GM19023 (cell line): Measurements from ENCODE around the gene PTPRD.

Source experiments
- ATAC-seq: cut with Tn5 transposase; IDR thresholded peaks from one replicate; pipeline ENCODE4 v1.9.1; 2021; ENCODE audit warnings: mild to moderate bottlenecking, moderate library complexity; ENCODE audit not compliant: unreplicated experiment

Gene PTPRD

GRCh38 chr9:8637626-8638025 lies 1975.2 kb downstream of the PTPRD start:
- no peak for ATAC-seq

- no peak for ATAC-seq
Observed at GRCh38 chr9:8633784-8634183, 1979.0 kb downstream of the PTPRD start.

DNA sequence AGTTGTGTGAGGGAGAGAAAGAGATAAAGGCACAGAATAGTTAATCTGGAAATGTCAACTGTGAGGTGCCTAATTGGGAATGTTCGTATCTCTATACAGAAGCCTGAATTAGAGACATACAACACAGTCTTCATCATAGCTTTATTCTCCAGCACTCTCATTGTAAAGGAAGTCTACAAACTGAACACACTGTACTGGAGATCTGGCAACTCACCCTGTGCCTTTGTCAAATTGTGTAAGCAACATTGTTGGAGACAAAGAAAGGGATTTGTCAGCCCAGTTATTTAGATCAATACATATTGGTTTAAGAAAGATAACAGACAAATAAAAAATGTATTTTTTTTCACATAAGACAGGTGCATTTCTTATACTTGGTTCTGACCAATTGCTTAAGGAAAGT lies 1980.3 kb downstream of the PTPRD start:
- ATAC-seq: no peak

- no peak for ATAC-seq
Observed at GRCh38 chr9:8628791-8629190, 1984.0 kb downstream of the PTPRD start.

DNA sequence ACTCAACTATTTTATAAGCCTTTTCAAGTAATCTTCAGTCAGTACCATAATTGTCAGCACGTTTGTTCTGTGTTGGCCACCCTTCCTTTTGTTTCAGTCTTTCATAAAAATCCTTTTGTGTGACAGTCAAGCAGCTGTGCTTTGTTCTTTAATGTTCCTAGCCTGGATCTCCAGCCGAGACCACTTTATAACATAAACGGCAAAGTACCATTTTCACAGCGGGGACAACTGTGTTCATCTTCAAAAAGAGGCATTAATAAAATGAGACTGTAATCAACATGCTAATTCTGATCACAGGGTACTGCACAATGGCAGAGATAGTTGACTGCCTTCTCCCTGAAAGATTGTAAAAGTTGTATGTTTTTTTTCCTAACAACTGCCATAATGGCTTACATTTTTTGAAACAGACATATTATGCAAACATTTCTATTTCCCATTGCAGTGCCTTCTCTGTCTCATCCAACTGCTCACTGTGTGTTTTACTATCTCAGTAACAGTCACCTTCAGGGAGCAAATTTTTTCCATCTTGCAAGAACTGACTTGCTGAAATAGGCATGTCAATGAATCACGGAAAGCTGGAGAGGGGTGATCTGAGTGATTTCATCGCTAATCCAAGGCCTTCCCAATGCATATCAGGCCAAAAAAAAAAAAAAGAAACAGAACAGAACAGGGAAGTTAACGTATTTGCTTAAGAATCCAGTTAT lies 1984.7 kb downstream of the PTPRD start:
- ATAC-seq: no peak

GRCh38 chr9:8622871-8623270 lies 1989.9 kb downstream of the PTPRD start:
- ATAC-seq: no peak

DNA sequence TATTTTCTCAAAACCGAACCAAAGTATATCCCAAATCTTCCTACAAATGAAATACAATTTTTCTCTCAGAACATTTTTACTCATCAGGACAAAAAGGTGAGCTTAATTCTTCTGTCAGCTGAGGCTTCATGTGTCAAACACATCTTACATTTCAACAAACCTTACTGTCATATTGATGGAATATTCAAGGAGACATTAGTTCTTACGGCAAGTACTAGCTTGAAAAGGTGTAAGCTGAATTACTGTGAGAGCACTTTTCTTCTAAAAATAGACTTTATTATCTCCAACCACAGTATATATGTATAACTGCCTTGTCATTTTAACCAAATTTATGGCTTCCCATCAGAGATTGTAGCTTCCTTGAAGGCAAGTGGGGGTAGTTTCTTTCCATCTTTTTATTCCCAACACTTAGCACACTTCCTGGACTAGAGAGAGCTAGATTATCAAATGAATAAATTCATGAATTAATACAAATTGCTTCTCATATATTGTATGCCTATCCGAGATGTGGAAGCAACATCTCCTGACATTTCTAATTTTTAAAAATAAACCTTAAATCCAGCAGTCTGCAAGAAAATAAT lies 1990.5 kb downstream of the PTPRD start:
- no peak for ATAC-seq

DNA sequence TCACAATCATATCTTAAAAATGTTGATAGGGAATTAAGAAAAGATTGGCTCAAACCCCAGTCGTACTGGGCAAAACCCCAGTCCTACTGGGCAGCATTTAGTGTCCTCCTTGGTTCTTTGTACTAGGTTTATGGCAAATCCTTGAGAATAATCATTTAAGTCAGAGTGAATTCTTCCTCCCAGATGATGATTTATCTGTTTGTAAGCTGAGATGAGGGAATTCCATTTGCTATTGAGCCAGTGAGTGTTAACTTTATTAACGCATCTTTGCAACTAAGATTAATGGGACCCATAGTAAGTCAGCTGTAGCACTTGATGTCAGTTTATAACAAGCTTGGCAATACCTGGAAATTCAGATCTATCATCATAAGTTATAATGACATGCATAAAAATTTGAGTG lies 1991.4 kb downstream of the PTPRD start:
- ATAC-seq: no peak

DNA sequence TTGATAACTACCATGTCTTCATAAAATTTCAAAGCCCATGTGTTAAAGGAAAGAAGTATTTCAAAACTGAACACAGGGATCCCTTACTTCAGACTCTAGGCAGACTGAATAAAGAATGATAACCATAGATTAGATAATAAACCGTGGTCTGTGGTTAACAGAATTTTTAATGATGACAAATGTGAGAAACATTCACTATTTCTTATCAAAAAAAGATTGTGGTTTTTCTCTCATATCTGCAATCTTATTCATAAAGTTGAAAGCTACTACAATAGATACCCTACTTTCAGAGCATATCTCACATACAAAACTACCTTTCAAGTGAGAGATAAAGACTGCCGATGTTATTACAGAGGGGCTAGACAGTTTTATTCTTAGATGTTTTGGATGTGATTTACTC lies 1996.4 kb downstream of the PTPRD start:
- ATAC-seq: no peak

DNA sequence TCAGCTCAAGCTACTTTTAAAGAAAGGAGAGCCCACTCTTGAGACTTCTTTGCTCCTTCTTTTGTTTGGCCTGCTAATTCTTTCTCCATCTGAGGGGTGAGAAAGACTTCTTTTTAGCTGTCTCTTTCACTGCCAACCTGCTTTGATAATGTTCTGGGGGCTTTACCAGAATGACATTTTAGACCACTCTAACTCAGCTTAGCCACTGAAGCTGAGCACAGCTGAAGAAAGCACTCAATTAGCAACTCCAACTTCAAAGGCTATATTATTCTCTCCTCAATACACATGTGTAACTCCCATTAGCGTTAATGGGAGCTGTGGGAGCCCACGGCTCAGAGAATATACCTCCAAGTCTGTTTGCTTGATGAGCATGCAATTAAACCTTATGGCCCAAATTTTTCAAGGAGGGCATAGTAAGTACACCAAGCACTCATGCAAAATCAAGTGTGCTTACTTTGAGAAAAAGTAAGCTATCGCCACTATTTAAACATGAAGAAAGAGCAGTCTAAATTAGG lies 1997.8 kb downstream of the PTPRD start:
- ATAC-seq: no peak

GRCh38 chr9:8613346-8613825 lies 1999.4 kb downstream of the PTPRD start:
- ATAC-seq: no peak

GRCh38 chr9:8611153-8611552 lies 2001.6 kb downstream of the PTPRD start:
- ATAC-seq: no peak

DNA sequence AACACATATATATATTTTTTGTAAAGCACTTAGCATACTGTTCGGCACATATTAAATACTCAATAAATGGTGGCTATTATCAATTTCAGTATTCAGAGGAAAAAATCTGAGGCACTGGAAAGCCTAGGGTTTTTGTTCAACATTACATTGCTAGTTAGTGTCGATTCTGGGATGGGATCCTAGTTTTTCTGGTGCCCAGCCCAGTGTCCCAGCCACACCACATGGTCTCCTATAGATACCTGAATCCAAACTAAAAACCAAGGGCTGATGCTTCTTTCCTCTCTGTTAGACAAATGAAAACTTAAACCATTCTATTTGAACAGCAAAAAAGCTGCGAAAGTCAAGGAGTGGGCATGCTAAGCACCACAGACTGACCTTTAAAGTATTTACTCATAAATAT lies 2002.5 kb downstream of the PTPRD start:
- ATAC-seq: no peak

GRCh38 chr9:8605096-8605495 lies 2007.7 kb downstream of the PTPRD start:
- ATAC-seq: no peak

DNA sequence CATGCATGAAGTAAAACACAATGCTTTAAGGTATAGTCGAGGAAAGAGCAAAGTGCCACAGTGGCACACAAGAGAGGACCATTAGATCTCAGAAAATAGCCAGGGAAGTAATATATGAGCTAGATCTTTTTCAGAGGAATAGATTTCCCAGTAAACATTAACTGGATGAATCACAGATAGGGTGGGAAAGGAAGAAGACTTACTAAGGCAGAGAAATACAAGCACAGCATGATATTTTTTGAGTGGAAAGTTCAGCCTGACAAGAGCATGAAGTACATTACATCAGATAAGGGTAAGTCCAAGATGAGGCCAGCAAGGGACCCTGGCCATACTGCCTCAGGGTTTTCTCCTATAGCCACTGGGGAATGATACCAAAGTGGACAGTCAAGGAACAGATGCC lies 2008.6 kb downstream of the PTPRD start:
- no peak for ATAC-seq

DNA sequence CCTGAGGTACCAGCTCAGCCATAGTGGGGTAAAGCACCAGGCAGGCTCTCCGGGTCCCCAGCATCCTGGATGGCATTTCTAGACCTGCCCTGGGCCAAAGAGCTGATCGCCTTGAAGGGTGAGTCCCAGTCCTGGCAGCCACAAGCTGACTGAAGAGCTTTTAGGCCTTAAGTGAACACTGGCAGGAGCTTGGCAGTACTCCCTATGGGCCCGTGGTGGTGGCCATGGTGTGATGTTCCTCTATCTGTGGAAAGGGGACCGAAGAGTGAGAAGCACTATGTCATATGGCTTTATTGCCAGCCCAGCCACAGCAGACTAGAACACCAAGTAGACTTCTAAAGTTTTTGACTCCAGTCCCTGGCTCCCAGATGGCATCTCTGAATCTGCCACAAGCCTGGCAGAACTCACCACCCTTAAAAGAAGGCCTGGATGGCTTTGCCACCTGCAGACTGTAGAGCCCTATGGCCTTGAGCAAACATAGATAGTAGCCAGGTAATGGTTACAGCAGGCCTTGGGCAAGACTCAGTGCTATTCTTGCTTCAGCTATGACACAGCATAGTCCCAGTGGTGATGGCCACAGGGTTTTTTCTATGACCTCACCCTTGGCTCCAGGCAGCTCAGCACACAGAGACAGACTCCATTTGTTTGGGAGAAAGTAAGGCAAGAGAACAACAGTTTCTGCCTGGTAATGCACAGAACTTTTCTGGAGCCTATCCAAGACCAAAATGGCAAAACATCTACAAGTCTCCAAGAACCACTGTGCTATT lies 2011.7 kb downstream of the PTPRD start:
- no peak for ATAC-seq

- no peak for ATAC-seq
Observed at GRCh38 chr9:8599937-8600336, 2012.9 kb downstream of the PTPRD start.

GRCh38 chr9:8589476-8589875 lies 2023.3 kb downstream of the PTPRD start:
- ATAC-seq: no peak

GRCh38 chr9:8585036-8585435 lies 2027.8 kb downstream of the PTPRD start:
- no peak for ATAC-seq

- ATAC-seq: no peak
Observed at GRCh38 chr9:8579661-8580060, 2033.1 kb downstream of the PTPRD start.

- no peak for ATAC-seq
Observed at GRCh38 chr9:8576741-8577140, 2036.1 kb downstream of the PTPRD start.

DNA sequence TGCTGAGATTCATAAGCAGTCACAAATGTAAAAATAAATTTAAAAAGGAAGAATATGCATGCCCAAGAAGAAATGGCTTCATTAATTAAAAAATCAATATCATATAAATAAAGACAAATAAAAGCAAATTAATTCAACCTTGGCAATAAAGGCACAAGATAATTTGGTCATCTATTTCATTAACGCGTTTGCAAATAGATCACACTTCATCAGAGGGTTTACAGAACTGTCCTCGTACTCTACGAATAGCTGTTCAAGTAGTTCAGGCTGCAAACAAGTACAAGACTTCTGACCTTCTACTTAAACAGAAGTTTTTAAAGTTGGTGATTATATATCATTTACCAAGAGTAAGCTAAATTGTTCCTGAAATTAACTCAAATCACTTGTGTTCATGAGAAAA lies 2038.0 kb downstream of the PTPRD start:
- ATAC-seq: no peak
